CD4-positive, alpha-beta memory T cell (primary cell): ENCODE data around the gene TXLNA. TPM values are rescaled to one million over a fixed set of nuclear protein-coding genes. Genes with fewer than 3 reads are reported as not detected.

ENCODE experiments used
- CTCF ChIA-PET: fragments of 350-600 bp; sonication (Branson Sonifier 250); formaldehyde crosslinking; loops from one replicate; lab custom pipeline; 2021; ENCODE audit warnings: inconsistent platforms; ENCODE audit not compliant: partially characterized antibody; lab: Charles Lee
- POLR2A ChIA-PET: fragments of 350-600 bp; sonication (Branson Sonifier 250); formaldehyde crosslinking; loops from one replicate; lab custom pipeline; 2021; ENCODE audit not compliant: partially characterized antibody; lab: Charles Lee
- DNase-seq, 5 donors: peaks; one replicate each; pipeline versions ENCODE4 v3.0.0 to v3.0.0-alpha.2; 2020 to 2022; ENCODE audit warnings: mixed read lengths in 1 of 5
- H3K27ac ChIP-seq: one replicate; pipeline ENCODE4 v1.7.0; 2013; ENCODE audit warnings: low read depth, low read length
- H3K27me3 ChIP-seq: 2 replicates; pipeline ENCODE4 v1.7.0; 2013; ENCODE audit warnings: mild to moderate bottlenecking, low read length, moderate library complexity; ENCODE audit not compliant: insufficient read depth
- H3K36me3 ChIP-seq: 2 replicates; pipeline ENCODE4 v1.7.0; 2013; ENCODE audit warnings: mild to moderate bottlenecking, low read length, moderate library complexity; ENCODE audit not compliant: insufficient read depth
- H3K4me1 ChIP-seq: 2 replicates; pipeline ENCODE4 v1.7.0; 2013; ENCODE audit warnings: mild to moderate bottlenecking, low read length, moderate library complexity; ENCODE audit not compliant: insufficient read depth
- H3K4me3 ChIP-seq, 2 donors: one replicate each; pipeline ENCODE4 v1.7.0; 2013; ENCODE audit warnings: low read length in 2 of 2, mild to moderate bottlenecking in 1 of 2
- H3K9me3 ChIP-seq, 2 donors: one replicate each; pipeline ENCODE4 v1.7.0; 2013; ENCODE audit warnings: low read length in 2 of 2, control low read depth in 1 of 2; ENCODE audit not compliant: control insufficient read depth in 1 of 2
- H3K27ac Mint-ChIP-seq, 7 donors: one replicate each; pipeline ENCODE4 v1.8.0; 2020 to 2021; ENCODE audit warnings: mixed read lengths in 7 of 7, mild to moderate bottlenecking in 6 of 7, inconsistent platforms in 3 of 7, moderate library complexity in 3 of 7
- H3K27me3 Mint-ChIP-seq, 2 donors: one replicate each; pipeline ENCODE4 v1.8.0; 2020 to 2021; ENCODE audit warnings: mixed read lengths in 2 of 2
- H3K36me3 Mint-ChIP-seq, 2 donors: one replicate each; pipeline ENCODE4 v1.8.0; 2020 to 2021; ENCODE audit warnings: mixed read lengths in 2 of 2, inconsistent platforms in 1 of 2, mild to moderate bottlenecking in 1 of 2
- H3K4me1 Mint-ChIP-seq, 4 donors: one replicate each; pipeline ENCODE4 v1.8.0; 2020 to 2021; ENCODE audit warnings: mixed read lengths in 4 of 4, mild to moderate bottlenecking in 1 of 4
- H3K4me3 Mint-ChIP-seq, 8 donors: one replicate each; pipeline ENCODE4 v1.8.0; 2020 to 2021; ENCODE audit warnings: mixed read lengths in 8 of 8, mild to moderate bottlenecking in 7 of 8, moderate library complexity in 6 of 8, inconsistent platforms in 3 of 8
- H3K9me3 Mint-ChIP-seq, 8 donors: one replicate each; pipeline ENCODE4 v1.8.0; 2020 to 2021; ENCODE audit warnings: mixed read lengths in 8 of 8, mild to moderate bottlenecking in 5 of 8, inconsistent platforms in 3 of 8, moderate library complexity in 1 of 8
- intact Hi-C: fragments of 100-400 bp; cut with micrococcal nuclease; formaldehyde crosslinking; loops from one replicate; pipeline ENCODE4 v1.15.1; 2023
- polyA plus RNA-seq, 2 donors: library from polyadenylated mRNA; unstranded; fragments of 300-500 nt; fragmentation: Illumina TruSeq; gene quantifications; one replicate each; pipeline ENCODE4 v1.2.3, GENCODE V29; 2021
- total RNA-seq, 2 experiments: library from RNA; stranded (reverse); gene quantifications; one replicate each; pipeline ENCODE4 v1.2.3, GENCODE V29; 2021

TXLNA gene
- total and polyA plus RNA-seq, 4 experiments from 2014 or later, result 21.8 to 43.4 (median 37.5) TPM

DNA sequence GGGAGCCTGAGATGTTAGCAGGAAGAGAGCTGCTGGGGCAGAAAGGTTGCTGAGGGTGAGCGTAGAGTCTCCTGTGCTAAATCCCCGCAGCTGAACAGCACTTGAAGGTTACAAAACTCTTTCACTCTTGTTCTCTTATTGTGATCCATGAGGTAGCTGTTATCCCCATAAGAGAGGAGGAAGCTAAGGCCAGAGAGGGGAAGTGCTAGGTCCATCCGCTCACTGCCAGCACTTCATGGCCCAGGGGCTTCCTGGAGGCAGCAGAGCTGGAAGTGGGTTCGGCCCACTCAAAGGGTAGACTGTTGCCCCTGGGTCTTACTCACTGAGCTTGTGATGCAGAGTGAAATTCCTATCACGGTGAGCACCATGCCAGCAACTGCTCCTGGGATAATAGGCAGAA, 37.1 kb downstream of the TXLNA start:
- intact Hi-C loops, result no loop called here
- POLR2A ChIA-PET, result interaction anchor here (0.5 to 4.1 kb wide), 16 partner anchors 11 to 156 kb away, joined by 3 to 29 read pairs (median 8); partner anchors contain the start of genes CCDC28B, HDAC1, IQCC and MARCKSL1
- Mint-ChIP-seq H3K4me1 (peaks cover 18 to 44% (median 30%) of the 10 kb centered on the region in 4 donors), H3K27ac (peak overlapping the region in 5 of 7 donors; percentile 61 to 90 (median 72)), H3K4me3 (peak overlapping the region in 3 of 8 donors; percentile 29 to 66 (median 45)), H3K9me3 (no peaks in the 10 kb centered on the region), H3K27me3 (no peaks in the 10 kb centered on the region), H3K36me3 (peaks cover 4 to 26% of the 10 kb centered on the region in 2 donors)
- Histone ChIP-seq H3K9me3 (no peaks in the 10 kb centered on the region), H3K27ac (no peak overlapping the region), H3K4me3 (no peak overlapping the region), H3K36me3 (peaks cover 4% of the 10 kb centered on the region), H3K27me3 (no peaks in the 10 kb centered on the region), H3K4me1 (peaks cover 24% of the 10 kb centered on the region)
- CTCF ChIA-PET, result interaction anchor here (0.6 to 5.8 kb wide), 45 partner anchors 10 to 204 kb away, joined by 3 to 87 read pairs (median 10); partner anchors contain the start of genes BSDC1, CCDC28B, FAM167B and HDAC1
- no peak for DNase-seq

DNA sequence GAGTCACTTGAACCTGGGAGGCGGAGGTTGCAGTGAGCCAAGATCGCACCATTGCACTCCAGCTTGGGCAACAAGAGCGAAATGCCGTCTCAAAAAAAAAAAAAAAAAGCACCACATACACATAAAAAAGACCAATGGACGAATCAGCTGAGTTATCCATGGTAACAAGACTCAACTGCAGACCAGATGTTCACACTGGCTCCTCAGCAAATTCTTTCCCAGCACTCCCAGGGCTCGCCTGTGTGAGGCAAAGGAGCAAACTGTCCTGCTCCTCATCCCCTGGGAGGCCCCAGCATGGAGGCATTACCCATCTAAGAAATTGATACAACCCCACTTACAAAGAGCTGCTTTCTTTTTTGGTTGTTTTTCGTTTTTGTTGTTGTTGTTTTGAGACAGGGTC, 39.5 kb downstream of the TXLNA start:
- peaks cover 20 to 69% (median 46%) of the 10 kb centered on the region in 4 donors for H3K4me1 Mint-ChIP-seq
- H3K4me3 ChIP-seq, result no peak overlapping the region
- peaks cover 9% of the 10 kb centered on the region for H3K36me3 ChIP-seq
- intact Hi-C loops, result no loop called here
- POLR2A ChIA-PET, result interaction anchor here (1.2 kb wide), 1 partner anchor 117 kb away, joined by 4 read pairs; the partner anchor contains the start of gene MARCKSL1
- peaks cover 0 to 2% (median 0%) of the 10 kb centered on the region in 8 donors for H3K9me3 Mint-ChIP-seq
- peaks cover 40% of the 10 kb centered on the region for H3K4me1 ChIP-seq
- CTCF ChIA-PET, result interaction anchor here (0.7 to 2.6 kb wide), 7 partner anchors 21 to 154 kb away, joined by 3 to 7 read pairs (median 3); partner anchors contain the start of gene KPNA6
- peak overlapping the region in 3 of 7 donors; percentile 13 to 53 (median 42) for H3K27ac Mint-ChIP-seq
- no peaks in the 10 kb centered on the region for H3K27me3 ChIP-seq
- no peaks in the 10 kb centered on the region for H3K9me3 ChIP-seq
- no peak overlapping the region for H3K27ac ChIP-seq
- no peak for DNase-seq
- no peaks in the 10 kb centered on the region for H3K27me3 Mint-ChIP-seq
- no peak overlapping the region for H3K4me3 Mint-ChIP-seq
- H3K36me3 Mint-ChIP-seq, result peaks cover 7 to 44% of the 10 kb centered on the region in 2 donors

DNA sequence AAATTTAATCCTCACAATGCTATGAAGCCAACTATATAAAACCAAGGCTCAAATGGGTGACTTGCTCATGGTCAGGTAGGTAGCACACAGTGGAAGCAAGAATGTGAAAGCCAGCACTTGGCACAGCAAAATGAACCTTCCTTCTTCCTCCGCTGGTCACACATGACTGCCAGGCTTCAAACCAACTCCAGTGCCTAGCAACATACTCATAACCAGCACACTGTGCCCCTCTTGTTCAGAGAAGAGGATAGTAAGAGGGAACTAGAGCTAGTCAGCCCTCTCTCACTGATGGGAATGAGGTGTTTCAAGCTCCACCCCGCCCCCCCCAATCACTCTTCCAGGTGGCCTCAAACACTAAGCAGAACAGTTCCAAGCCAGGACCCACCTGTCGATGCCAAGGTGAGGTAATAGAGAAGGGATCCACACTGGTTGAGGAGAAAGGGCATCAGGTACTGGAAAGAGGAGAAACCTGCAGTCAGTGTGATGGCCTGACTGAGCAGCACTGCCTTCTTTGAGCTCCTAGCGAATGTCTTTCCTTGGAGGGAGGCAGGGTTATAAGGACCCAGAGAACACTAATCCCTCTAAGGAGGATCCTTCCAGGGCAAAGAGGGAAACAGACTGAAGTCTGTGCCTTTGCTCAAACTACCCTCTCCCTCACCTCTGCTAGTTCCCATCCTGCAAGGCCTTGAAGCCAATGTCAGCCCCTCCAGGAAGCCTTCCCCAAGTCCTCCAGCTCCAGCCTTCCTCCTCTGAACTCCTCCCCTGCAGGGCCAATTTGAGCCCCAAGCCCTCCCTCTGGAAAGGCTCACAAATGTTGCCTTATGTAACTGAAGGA, 41.5 kb downstream of the TXLNA start:
- peak overlapping the region; percentile 99 for H3K27ac ChIP-seq
- intact Hi-C loops, result no loop called here
- H3K36me3 Mint-ChIP-seq, result peaks cover 12 to 46% of the 10 kb centered on the region in 2 donors

DNA sequence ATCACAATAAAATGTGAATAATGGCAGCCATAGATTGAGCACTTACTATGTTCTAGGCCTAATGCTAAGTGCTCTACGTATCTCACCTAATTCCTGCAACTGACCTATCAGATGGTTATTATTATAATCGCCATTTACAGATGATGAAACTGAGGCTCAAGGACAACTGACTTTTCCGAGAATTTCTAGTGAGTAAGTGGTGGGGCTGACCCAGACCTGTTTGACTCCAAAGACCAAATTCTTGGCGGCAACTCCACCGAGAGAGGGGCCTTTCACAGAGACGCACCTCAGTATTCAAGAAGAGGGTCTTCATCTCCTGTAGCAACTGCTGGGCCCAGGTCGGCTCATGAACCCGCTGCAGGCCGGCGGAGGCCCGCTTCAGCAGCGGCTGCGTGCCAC, 42.1 kb downstream of the TXLNA start:
- DNase-seq, result no peak
- peaks cover 12 to 46% of the 10 kb centered on the region in 2 donors for H3K36me3 Mint-ChIP-seq
- peaks cover 23 to 62% (median 38%) of the 10 kb centered on the region in 4 donors for H3K4me1 Mint-ChIP-seq
- no peaks in the 10 kb centered on the region for H3K27me3 Mint-ChIP-seq
- H3K4me3 ChIP-seq, result peak overlapping the region; percentile 96 to 97
- H3K27me3 ChIP-seq, result no peaks in the 10 kb centered on the region
- peaks cover 31% of the 10 kb centered on the region for H3K4me1 ChIP-seq
- CTCF ChIA-PET, result no interaction called here
- H3K27ac Mint-ChIP-seq, result peak overlapping the region; percentile 99 to 100 (median 99)
- peaks cover 18% of the 10 kb centered on the region for H3K36me3 ChIP-seq
- H3K9me3 ChIP-seq, result no peaks in the 10 kb centered on the region
- peaks cover 0 to 3% (median 0%) of the 10 kb centered on the region in 8 donors for H3K9me3 Mint-ChIP-seq
- peak overlapping the region; percentile 99 for H3K27ac ChIP-seq
- POLR2A ChIA-PET, result interaction anchor here (1.0 to 4.1 kb wide), 7 partner anchors 19 to 119 kb away, joined by 3 to 24 read pairs (median 4); partner anchors contain the start of genes HDAC1 and MARCKSL1
- intact Hi-C loops, result no loop called here
- H3K4me3 Mint-ChIP-seq, result peak overlapping the region; percentile 95 to 99 (median 97)

More for the DNA sequence above, 41.5 kb downstream of the TXLNA start:
- DNase-seq, result no peak
- Histone ChIP-seq H3K4me1 (peaks cover 37% of the 10 kb centered on the region), H3K4me3 (peak overlapping the region in 1 of 2 donors; percentile 97), H3K27me3 (no peaks in the 10 kb centered on the region), H3K36me3 (peaks cover 14% of the 10 kb centered on the region), H3K9me3 (no peaks in the 10 kb centered on the region)
- Mint-ChIP-seq H3K4me3 (peak overlapping the region; percentile 95 to 99 (median 97)), H3K4me1 (peaks cover 24 to 69% (median 44%) of the 10 kb centered on the region in 4 donors), H3K27ac (peak overlapping the region; percentile 99 to 100 (median 99)), H3K27me3 (no peaks in the 10 kb centered on the region), H3K9me3 (peaks cover 0 to 3% (median 0%) of the 10 kb centered on the region in 8 donors)
- ChIA-PET CTCF (interaction anchor here (0.5 to 2.6 kb wide), 3 partner anchors 11 to 152 kb away, joined by 3 to 7 read pairs (median 5); no protein-coding TSS in a partner anchor), POLR2A (interaction anchor here (0.7 to 4.1 kb wide), 10 partner anchors 11 to 120 kb away, joined by 3 to 24 read pairs (median 3); partner anchors contain the start of genes CCDC28B, HDAC1 and MARCKSL1)

DNA sequence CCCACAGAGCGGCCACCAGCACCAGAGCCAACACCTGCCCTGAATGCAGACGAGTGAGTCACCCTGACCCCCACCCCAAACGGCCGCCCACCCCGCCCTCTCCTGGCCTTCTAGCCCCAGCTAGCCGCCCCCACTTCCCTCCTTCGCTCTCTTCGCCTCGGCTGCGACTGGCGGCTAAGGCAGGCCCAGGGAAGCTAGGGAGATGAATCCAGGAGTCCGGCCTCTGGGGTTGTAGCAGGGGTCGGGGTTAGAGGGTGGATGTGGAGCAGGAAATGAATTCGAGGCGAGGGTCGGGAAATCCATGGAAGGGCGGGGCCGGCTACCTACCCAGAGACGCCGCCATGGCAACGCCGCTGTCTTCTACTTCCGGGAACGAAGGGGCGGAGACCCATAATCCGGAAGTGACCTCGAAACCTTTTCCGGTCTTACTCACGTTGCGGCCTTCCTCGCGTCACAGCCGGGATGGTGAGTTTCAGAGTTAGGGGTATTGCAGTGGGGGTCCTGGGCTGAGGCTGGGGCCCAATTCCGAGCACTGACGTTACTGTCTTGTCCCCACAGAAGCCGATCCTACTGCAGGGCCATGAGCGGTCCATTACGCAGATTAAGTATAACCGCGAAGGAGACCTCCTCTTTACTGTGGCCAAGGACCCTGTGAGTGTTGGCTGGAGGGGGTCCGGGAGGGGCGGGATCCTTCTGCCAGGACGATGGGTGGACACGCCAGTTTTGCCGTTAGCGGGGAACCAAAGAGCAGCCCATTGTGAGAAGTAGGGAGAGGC, 42.7 kb downstream of the TXLNA start, which contains the start of the genes EIF3I and TMEM234:
TSS of gene EIF3I (plus strand) at position 428 of the 776 bp plus-strand sequence. CDS start at position 463, 35 bp downstream.
TSS of gene TMEM234 (minus strand) at position 374 of the 776 bp plus-strand sequence. CDS start at position 343, 31 bp downstream.
- Mint-ChIP-seq H3K4me3 (peak within 1 kb of the TSS; percentile 95 to 99 (median 97)), H3K27me3 (no peaks in the 10 kb centered on the region), H3K9me3 (peaks cover 0 to 3% (median 0%) of the 10 kb centered on the region in 8 donors), H3K4me1 (peaks cover 23 to 59% (median 38%) of the 10 kb centered on the region in 4 donors), H3K27ac (peak within 1 kb of the TSS; percentile 99 to 100 (median 99)), H3K36me3 (peaks cover 12 to 41% of the 10 kb centered on the region in 2 donors)
- Histone ChIP-seq H3K4me3 (peak within 1 kb of the TSS; percentile 96 to 97), H3K27ac (peak within 1 kb of the TSS; percentile 99), H3K9me3 (no peaks in the 10 kb centered on the region), H3K36me3 (peaks cover 18% of the 10 kb centered on the region), H3K4me1 (peaks cover 30% of the 10 kb centered on the region), H3K27me3 (no peaks in the 10 kb centered on the region)
- intact Hi-C loops, result loop anchor here (1.0 to 2.0 kb wide), 3 partner anchors 17 to 69 kb away; partner anchors contain the start of genes IQCC and LCK
- DNase-seq, result peak; percentile 89 to 96 (median 91)
- CTCF ChIA-PET, result no interaction called here
- POLR2A ChIA-PET, result interaction anchor here (1.0 to 4.1 kb wide), 7 partner anchors 18 to 119 kb away, joined by 3 to 24 read pairs (median 4); partner anchors contain the start of genes HDAC1 and MARCKSL1

DNA sequence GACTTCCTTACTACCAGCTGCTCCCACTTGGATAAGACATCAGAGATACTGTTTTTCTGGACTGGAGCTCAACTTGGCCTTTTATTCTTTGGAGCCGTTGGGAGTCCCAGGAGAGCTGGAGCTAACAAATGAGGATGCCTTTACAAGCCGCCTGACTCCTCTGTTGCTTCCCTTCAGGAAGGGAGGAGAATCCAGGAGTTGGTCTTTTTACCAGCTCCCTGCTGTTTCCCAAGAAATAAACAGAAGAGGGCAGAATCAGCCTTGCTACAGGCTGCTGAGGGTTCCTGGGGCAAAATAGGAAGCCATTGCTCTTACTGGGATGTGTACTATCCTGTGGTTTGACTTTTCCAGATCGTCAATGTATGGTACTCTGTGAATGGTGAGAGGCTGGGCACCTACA, 44.2 kb downstream of the TXLNA start:
- peaks cover 33% of the 10 kb centered on the region for H3K36me3 ChIP-seq
- no peak overlapping the region for H3K4me3 ChIP-seq
- H3K27ac Mint-ChIP-seq, result peak overlapping the region; percentile 86 to 100 (median 99)
- H3K27me3 ChIP-seq, result no peaks in the 10 kb centered on the region
- H3K4me3 Mint-ChIP-seq, result peak overlapping the region; percentile 75 to 99 (median 97)
- H3K36me3 Mint-ChIP-seq, result peaks cover 27 to 54% of the 10 kb centered on the region in 2 donors
- H3K9me3 Mint-ChIP-seq, result peaks cover 0 to 3% (median 0%) of the 10 kb centered on the region in 8 donors
- ChIA-PET CTCF (interaction anchor here (0.8 to 2.4 kb wide), 6 partner anchors 8 to 148 kb away, joined by 3 to 23 read pairs (median 5); no protein-coding TSS in a partner anchor), POLR2A (interaction anchor here (0.7 to 4.1 kb wide), 11 partner anchors 16 to 170 kb away, joined by 3 to 24 read pairs (median 4); partner anchors contain the start of genes BSDC1, HDAC1, LCK and MARCKSL1)
- H3K9me3 ChIP-seq, result no peaks in the 10 kb centered on the region
- intact Hi-C loops, result loop anchor here (2.0 kb wide), 2 partner anchors 27 to 67 kb away; partner anchors contain the start of gene LCK
- no peaks in the 10 kb centered on the region for H3K27me3 Mint-ChIP-seq
- peak overlapping the region; percentile 99 for H3K27ac ChIP-seq
- DNase-seq, result no peak
- H3K4me1 Mint-ChIP-seq, result peaks cover 27 to 63% (median 37%) of the 10 kb centered on the region in 4 donors
- H3K4me1 ChIP-seq, result peaks cover 30% of the 10 kb centered on the region
